ENCODE measurements around the gene NFIX.

DNA sequence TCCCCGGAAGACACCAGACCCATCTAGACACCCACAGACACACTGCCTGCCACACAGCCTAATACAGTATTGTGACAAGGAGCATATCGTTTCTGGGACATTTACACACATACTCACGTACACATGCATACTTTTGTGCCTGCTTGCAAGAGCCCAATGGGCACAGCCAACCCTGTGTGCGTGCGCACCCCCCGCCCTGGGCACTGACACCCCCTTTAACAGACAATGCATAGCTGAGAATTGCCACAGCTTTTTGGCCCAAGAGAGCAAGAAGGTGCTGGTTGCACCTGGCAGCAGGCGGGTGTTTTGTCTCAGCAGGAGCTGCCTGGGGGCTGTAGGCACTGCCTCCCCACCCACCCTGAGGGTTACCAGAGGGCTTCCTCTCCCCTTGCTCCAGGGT is 1.7 kb upstream of the NFIX start:
- TF ChIP-seq, protein P1, sequence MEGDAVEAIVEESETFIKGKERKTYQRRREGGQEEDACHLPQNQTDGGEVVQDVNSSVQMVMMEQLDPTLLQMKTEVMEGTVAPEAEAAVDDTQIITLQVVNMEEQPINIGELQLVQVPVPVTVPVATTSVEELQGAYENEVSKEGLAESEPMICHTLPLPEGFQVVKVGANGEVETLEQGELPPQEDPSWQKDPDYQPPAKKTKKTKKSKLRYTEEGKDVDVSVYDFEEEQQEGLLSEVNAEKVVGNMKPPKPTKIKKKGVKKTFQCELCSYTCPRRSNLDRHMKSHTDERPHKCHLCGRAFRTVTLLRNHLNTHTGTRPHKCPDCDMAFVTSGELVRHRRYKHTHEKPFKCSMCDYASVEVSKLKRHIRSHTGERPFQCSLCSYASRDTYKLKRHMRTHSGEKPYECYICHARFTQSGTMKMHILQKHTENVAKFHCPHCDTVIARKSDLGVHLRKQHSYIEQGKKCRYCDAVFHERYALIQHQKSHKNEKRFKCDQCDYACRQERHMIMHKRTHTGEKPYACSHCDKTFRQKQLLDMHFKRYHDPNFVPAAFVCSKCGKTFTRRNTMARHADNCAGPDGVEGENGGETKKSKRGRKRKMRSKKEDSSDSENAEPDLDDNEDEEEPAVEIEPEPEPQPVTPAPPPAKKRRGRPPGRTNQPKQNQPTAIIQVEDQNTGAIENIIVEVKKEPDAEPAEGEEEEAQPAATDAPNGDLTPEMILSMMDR (IDR thresholded peaks at IDR 0.05): no peak
- TF ChIP-seq POLR2A (IDR thresholded peaks at IDR 0.05): no peak
